Lung (tissue), 12 donors: ENCODE data around the gene CTSE. TPM values are rescaled to one million over a fixed set of nuclear protein-coding genes. Genes with fewer than 3 reads are reported as not detected.

ENCODE experiments used
- ATAC-seq: fragments of 200-7000 bp; cut with Tn5 transposase; one replicate; pipeline ENCODE4 v1.9.1; 2020; ENCODE audit warnings: moderate number of reproducible peaks; ENCODE audit not compliant: insufficient read depth, low FRiP score
- DNase-seq, 3 donors: peaks; one replicate each; pipeline ENCODE4 v3.0.0-alpha.2; 2013 to 2017
- H3K27ac ChIP-seq, 2 donors: one replicate each; pipeline ENCODE4 v1.5.1; 2013; ENCODE audit warnings: mild to moderate bottlenecking in 2 of 2, moderate library complexity in 2 of 2, control low read depth in 1 of 2, inconsistent platforms in 1 of 2, low read depth in 1 of 2, low read length in 1 of 2
- H3K27me3 ChIP-seq, 3 donors: one replicate each; pipeline ENCODE4 v1.5.1; 2013; ENCODE audit warnings: low read length in 2 of 3; ENCODE audit not compliant: control insufficient read depth in 3 of 3, insufficient read depth in 3 of 3
- H3K36me3 ChIP-seq, 4 donors: one replicate each; pipeline ENCODE4 v1.5.1; 2013; ENCODE audit warnings: low read length in 4 of 4, mild to moderate bottlenecking in 1 of 4, moderate library complexity in 1 of 4; ENCODE audit not compliant: control insufficient read depth in 4 of 4, insufficient read depth in 4 of 4
- H3K4me1 ChIP-seq, 5 donors: one replicate each; pipeline ENCODE4 v1.5.1; 2013; ENCODE audit warnings: low read length in 5 of 5, mild to moderate bottlenecking in 2 of 5, moderate library complexity in 1 of 5; ENCODE audit not compliant: control insufficient read depth in 5 of 5, insufficient read depth in 5 of 5
- H3K4me3 ChIP-seq: one replicate; pipeline ENCODE4 v1.5.1; 2013; ENCODE audit warnings: mild to moderate bottlenecking, control low read depth, moderate library complexity
- H3K9ac ChIP-seq, 2 donors: one replicate each; pipeline ENCODE4 v1.5.1; 2013; ENCODE audit warnings: low read length in 2 of 2, control low read depth in 1 of 2; ENCODE audit not compliant: insufficient read depth in 1 of 2
- H3K9me3 ChIP-seq, 4 donors: one replicate each; pipeline ENCODE4 v1.5.1; 2013; ENCODE audit warnings: low read length in 3 of 4, mild to moderate bottlenecking in 1 of 4, moderate library complexity in 1 of 4; ENCODE audit not compliant: control insufficient read depth in 4 of 4, insufficient read depth in 3 of 4
- CTCF ChIP-seq: IDR thresholded peaks from 2 replicates; pipeline ENCODE4 v1.5.1; 2012; ENCODE audit warnings: mild to moderate bottlenecking; ENCODE audit errors: control extremely low read depth, extremely low read depth
- WGBS, 2 donors: extraction: QIAGEN DNeasy Blood & Tissue Kit; methylation state at CpG; one replicate each; pipeline ENCODE4 v1.1.7; 2013; 5-methylcytosine and 5-hydroxymethylcytosine counted together
- polyA plus RNA-seq, 2 donors: library from polyadenylated mRNA; stranded (reverse); fragments of 200-250 nt; gene quantifications; one replicate each; pipeline ENCODE4 v1.2.1, GENCODE V29; 2013
- total RNA-seq, 2 donors: library from RNA; depleted of rRNA in 1 of 2; stranded (reverse); fragments of >200 nt in 1 of 2; gene quantifications; one replicate each; pipeline ENCODE4 v1.2.1, GENCODE V29; 2014 to 2021
- donor health status: control.
- donor health status: control.
- donor health status: Bipolar disorder and iron deficiency.
- donor health status: healthy.
- donor health status: DM: yes; HTN: yes; CAD: no.

Gene CTSE
- total and polyA plus RNA-seq, 4 donors: 14.6 to 189 (median 95.7) TPM

GRCh38 chr1:206021626-206022365 lies 1.9 kb downstream of the CTSE start:
- 75 to 80% methylated on average over 4 of the region's 4 CpGs for WGBS, 2 donors
- no peak for TF ChIP-seq CTCF
- no peaks in the 10 kb centered on the region for H3K9me3 ChIP-seq

DNA sequence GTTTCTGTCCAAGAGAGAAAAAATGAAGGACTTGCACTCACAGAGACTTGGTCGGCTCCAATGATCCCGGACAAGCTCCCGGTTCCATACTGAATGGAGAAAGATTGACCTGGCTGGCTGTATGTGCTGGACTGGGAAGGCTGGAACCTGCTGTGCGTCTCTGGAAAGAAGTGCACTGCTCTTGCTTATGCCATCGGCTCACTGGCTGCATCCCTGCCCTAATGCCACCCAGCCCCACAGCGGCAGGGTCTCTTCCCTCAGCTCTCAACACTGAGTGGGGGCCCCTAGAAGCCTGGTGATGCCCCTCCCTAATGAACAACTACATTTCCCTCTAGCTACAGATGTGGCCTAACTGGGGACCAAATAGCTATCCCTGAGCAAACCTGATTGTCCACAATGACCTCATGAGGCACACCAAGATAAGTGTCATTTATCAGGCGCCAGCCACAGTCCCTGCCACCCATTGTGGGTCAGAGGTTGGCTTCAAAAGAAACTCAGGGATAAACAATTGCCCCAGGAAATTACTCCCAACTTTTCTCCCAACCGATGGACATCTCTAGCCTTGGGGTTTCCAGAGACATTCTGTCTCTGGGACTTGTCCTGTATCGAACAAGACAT lies 2.6 kb downstream of the CTSE start:
- H3K9ac ChIP-seq: no peak overlapping the region
- no peak overlapping the region for H3K27ac ChIP-seq
- H3K9me3 ChIP-seq: no peaks in the 10 kb centered on the region
- 93 to 95% methylated on average over 9 of the region's 9 CpGs for WGBS, 2 donors
- DNase-seq (no peak), ATAC-seq (no peak)
- H3K27me3 ChIP-seq: no peaks in the 10 kb centered on the region
- no peak overlapping the region for H3K4me3 ChIP-seq
- no peaks in the 10 kb centered on the region for H3K36me3 ChIP-seq
- H3K4me1 ChIP-seq: peaks cover 0 to 5% (median 0%) of the 10 kb centered on the region in 5 donors
- no peak for TF ChIP-seq CTCF

More at GRCh38 chr1:206021626-206022365, 1.9 kb downstream of the CTSE start:
- no peaks in the 10 kb centered on the region for H3K36me3 ChIP-seq
- DNase-seq (no peak), ATAC-seq (no peak)
- no peaks in the 10 kb centered on the region for H3K27me3 ChIP-seq
- peaks cover 0 to 5% (median 0%) of the 10 kb centered on the region in 5 donors for H3K4me1 ChIP-seq
- H3K9ac ChIP-seq: no peak overlapping the region
- H3K4me3 ChIP-seq: no peak overlapping the region
- no peak overlapping the region for H3K27ac ChIP-seq

- Histone ChIP-seq H3K27ac (no peak overlapping the region), H3K4me1 (peaks cover 0 to 5% (median 0%) of the 10 kb centered on the region in 5 donors), H3K9me3 (no peaks in the 10 kb centered on the region), H3K27me3 (no peaks in the 10 kb centered on the region), H3K36me3 (no peaks in the 10 kb centered on the region), H3K4me3 (no peak overlapping the region), H3K9ac (no peak overlapping the region)
- DNase-seq (no peak), ATAC-seq (no peak)
- WGBS, 2 donors: 93 to 97% methylated on average over 4 of the region's 4 CpGs
- no peak for TF ChIP-seq CTCF
These were observed 3.2 kb downstream of the CTSE start for GRCh38 chr1:206020393-206021007.
